ENCODE measurements around the gene IGLL1.
"Not testable (repeated sequence)": the region's sequence is repeated elsewhere in the genome, so short reads cannot be mapped to it uniquely, and the experiment has no call there.

IGLL1 gene

DNA sequence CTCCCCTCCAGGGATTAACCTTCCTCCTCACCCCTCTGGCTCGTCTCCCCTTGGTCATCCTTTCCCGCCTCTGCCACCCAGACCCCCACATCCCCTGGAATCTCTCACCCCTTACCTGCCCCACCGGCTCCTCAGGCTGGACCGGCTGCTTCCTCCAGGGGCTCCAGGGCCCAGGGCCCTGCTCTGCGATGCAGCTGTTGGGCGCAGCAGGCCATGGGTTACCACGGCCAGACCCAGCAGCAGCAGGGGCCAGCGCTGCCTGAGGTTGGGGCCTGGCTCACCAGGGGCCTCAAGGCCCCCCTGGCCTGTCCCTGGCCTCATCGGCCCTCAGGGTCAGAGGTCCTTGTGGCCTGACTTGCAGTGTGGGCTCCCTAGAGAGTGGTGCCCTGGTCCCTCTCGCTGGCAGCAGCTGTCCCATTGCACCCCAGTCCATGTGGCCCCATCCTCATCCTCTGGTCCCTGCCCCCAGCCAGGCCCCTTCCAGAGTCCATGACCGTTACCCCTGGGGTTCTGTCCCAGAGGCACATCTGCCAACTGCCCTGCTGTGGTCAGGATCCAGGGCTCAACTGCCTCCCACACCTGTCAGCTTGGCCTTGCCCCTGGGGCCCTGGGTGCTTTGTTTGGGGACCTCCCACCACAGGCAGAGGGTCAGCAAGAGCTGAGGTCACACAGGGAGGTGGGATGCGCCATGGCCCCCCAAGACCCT, at the start of gene IGLL1:
Gene IGLL1, minus strand, starts transcription at position 421 of the 706 bp plus-strand sequence. Its CDS starts 100 bp downstream, at position 321.
- DNase-seq, result no peak

DNA sequence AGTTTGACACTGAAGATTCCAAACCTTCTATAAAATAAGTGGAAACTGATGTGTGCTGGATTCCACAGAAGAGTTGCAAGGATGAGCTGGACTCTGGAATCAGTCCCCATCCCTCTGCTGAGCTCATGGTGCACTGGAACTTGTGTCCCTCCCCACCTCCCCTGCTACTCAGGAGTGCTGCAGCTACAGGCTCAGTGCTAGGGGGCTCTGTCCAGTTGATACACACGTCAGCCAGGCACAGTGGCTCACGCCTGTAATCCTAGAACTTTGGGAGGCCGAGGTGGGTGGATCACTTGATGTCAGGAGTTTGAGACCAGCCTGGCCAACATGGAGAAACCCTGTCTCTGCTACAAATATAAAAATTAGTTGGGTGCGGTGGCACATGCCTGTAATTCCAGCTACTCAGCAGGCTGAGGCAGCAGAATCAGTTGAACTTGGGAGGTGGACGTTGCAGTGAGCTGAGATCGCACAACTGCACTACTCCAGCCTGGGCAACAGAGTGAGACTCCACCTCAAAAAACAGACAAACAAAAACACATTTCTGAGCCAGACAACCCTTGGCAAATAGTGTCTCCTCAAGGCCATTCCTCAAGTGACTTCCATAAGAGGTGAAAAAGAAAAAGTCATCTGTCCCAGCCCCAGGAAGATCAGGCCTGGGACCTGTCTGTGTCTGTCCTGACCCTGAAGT, 48.1 kb upstream of the IGLL1 start:
- DNase-seq, result not testable (repeated sequence)

DNA sequence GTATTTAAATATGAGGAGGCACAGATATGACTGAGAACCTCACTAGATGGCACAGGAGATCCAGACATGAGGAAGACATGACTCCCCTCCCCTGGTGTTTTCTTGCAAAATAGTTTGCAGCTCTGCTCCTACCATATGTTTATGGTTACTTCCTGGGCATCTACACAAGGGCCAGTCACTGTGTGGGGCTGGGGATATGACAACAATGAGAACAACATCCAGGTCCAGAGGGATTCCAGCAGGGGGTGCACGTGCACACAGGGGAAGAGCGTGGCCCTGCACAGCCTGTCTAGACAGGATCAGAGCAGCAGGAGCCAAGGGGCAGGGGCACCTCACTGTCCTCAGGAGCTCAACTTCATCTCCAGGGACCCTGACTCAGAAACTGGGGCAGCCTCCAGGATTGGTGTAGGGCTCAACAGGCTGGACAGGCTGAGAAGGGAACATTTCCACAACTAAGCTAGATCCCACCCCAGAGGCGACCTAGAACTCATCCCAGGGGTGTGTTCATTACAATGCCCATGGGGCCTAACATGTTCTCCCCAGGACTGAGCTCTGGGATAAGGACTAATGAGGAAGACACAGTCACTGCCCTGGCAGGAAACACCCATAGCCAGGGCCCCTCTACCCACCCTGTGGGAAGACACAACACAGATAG, 47.4 kb upstream of the IGLL1 start:
- not testable (repeated sequence) for DNase-seq

DNA sequence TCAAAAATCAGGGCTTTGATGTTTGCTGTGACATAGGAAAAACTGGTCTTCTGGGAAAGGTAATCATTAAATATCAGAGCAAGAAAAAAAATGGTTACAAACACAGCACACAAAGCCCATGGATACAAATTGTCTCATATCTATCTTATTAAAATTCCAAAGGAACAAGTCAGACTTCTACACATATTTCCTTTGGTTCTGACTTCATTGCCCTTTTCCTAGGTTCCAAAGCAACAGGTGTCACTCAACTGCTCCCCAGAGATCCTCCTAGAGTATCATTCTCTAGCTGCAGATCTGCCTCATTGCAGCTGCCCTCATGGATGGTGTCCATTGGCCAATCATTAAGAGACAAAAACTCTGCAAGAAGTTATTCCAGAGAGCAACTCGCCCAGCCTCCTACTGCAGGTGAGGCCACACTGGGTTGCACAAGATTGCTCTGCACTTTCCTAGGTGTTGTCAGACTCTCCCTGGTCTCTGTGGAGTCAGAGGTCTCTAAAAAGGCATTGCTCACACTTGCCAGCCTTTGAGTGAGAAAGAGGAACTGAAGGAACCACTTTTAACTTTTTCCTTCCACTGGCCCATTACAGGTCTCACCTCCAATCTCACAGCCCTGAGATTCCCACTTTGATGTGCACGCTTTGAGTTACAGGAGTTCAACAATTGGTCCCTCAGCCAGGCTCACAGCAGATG, 46.3 kb upstream of the IGLL1 start:
- DNase-seq, result no peak

DNA sequence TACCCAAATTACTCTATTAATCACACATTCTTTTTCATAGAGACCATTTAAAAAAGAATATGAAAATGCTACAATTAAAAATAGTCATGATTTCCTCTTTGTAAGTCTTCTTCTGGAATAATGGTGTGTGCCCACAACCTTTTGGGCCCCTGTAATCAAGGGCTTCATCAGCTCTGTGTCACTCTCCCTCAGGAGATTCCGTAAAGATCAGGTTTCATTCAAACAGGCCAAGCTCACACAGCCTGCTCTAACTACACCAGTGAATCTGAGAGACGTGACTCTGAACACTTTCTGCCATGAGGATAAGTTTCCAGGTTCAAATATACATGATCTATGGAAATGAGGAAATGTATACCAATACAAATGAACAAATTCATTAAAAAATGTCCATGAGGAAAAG, 42.5 kb upstream of the IGLL1 start:
- no peak for DNase-seq

DNA sequence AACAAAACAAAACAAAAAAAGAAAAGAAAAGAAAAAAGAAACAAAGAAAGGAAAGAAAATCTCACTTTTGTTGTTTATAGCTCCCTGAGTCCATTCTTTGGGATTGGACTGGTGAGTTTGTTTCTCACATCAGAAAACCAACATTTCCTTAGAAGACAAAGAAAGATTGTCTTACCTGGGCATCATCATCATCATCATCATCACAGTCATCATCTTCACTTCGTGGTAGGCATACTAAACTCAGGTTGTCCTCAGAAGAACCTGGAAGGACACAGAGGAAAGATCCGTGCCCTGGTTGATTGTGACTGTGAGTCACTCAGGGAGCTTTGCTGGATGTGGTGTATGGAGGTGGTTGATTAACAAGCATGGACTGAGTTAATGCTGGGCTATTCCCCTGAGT, 41.8 kb upstream of the IGLL1 start:
- not testable (repeated sequence) for DNase-seq

DNA sequence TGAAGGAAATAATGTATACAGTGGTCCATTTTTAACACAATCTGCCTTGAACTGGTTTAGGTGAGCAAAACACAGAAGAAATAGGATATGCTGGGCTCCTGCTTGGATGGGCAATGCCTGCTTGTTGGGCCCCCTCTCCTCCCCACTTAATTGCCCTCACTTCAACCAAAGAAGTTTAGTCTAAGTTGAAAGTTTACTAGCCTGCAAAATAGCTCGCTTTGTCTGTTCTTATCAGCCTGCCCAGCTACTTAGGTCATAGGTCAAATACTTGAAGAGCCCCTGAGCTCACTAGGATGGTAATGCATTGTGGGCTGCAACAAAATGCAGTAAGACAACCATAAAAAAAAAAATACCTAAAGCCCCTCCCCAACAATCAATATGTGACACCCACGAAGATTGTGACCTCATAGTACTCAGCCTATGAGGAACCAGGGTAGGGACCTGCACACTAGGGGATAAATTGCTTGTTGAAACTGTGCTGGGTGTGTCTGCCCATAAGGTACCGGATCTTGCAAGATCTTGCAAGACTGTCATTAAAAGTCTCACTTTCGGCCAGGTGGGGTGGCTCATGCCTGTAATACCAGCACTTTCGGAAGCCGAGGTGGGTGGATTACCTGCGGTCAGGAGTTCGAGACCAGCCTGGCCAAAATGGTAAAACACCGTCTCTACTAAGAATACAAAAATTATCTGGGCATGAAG, 41.1 kb upstream of the IGLL1 start:
- DNase-seq, result no peak

DNA sequence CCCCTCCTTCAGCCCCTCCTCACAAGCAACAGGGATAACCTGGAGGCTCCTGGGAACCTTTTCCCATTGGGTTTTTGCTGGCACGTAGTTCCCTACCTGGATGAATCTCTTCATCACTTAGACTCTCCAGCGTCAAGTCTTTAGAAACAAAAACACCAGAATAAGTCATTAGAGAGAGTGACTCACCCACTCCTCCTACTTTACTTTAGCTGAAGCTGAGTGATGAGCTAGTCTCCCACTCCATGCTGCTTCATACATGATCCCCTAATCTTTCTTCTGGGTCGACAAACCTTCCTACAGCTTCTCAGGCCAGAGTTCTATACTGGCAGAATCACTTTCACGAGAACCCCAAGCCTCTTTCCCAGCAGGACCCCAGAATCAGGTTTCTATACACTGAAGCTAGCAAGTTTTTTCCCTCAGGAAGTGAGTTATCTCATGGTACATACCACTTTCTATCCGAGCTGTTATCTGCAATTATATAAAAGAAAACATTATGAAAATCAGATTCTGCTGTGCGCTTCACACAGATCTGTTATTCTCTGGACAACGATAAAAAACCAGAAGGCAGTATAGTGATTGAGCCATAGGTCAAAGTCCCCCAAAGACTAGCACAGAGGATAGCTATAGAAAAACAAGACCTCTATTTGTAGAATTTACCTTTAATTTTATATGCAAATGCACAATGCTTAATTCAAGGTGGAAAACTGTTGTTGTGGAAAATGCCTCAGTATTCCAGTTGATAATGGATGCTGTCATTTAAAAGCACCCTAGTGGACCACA, 33.3 kb upstream of the IGLL1 start:
- no peak for DNase-seq

DNA sequence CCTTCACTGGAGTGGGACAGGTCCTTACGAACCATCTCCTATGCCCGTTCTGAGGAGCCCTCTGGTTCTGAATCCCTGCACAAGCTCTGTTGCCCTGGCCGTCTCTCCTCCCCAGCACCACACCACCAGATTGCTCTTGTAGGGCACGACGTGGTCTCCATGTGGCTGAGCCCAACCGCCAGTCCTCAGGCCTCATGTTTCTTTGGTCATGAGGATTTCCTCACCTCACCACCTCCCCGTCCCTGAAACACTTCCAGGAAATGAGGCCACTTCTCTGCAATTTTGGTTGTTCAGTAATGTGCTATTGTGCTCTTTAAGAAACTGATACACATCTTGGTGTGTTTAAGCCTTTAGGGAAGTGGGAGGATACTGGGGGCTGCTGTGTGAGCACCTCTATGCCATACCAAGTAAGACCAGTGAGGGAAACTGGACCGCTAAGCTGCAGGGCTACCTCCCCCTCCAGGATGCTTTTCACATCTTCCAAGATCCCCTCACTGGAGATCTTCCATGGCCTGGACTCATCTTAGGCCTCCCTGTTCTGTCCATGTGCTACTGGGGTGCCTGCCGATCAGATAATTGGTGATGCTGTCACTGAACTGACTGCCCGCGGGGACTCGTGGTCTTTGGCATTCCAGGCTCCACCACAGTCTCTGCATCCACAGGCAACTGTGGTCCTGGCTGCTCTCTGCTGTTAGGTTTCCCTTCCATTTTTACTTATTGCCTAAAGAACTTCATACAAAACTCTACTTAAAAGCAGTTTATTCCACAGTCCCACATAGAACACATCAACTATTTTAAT, 30.1 kb upstream of the IGLL1 start:
- no peak for DNase-seq

DNA sequence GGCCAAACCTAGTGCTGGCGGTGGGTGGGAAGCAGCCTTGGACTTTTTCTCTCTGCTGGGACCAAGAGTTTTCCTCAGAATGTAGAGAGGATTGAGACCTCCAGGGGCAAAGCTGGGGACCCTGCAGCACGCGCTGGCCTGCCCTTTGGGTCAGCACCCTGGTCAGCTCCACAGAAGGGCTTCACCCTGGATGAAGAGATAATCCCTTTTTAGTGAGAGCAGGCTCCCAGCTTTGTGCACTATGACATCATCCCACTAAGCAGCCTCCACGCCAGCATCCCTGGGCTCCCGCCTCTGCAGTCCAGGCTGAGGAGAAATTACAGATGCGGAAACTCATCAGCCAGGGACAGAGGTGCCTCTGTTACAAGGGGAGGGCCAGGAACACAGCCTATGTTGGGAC, 28.5 kb upstream of the IGLL1 start:
- DNase-seq, result no peak

DNA sequence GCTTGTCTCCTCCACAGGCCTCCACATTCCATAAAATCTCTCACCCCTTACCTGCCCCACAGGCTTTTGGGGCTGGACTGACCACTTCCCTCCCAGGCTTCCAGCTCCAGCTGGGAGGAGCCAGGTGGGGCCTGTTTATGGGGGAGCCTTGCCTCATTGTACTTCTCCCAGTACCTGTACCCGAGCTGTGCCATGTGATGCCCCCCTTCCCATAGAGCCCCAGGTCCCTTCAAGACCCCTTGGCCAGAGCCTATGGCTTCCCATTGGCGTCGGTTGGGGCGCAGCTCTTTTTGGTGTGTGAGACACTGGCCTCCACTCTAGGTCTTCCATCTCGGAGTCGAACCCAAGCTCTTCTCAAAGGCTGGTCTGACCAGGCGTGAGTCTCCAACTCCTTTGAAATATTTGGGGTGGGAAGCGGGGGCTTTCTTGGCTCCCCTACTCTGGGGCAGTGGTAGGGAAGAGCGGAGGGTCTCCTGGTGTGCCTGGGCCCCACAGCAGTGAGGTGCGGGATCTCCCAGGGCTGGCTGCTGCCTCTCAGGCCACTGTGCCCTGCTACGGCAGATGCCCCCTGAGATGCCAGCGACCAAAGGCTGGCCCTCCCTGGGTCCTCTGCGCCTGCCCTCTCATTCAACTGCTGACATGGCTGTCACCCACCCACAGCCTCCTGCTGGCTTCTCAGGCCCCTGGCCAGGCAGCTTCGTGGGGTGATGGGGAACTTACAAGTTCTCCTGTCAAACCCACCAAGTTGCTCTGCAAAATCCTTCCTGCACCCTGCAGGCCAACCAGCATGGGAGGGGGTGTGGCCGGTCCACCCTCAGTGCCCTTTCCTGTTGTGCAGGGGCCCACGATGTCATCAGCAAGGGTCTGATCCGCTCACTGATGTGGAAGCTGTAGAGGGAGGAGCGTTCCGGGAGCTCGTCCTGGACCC, 26.4 kb upstream of the IGLL1 start:
- DNase-seq, result no peak

DNA sequence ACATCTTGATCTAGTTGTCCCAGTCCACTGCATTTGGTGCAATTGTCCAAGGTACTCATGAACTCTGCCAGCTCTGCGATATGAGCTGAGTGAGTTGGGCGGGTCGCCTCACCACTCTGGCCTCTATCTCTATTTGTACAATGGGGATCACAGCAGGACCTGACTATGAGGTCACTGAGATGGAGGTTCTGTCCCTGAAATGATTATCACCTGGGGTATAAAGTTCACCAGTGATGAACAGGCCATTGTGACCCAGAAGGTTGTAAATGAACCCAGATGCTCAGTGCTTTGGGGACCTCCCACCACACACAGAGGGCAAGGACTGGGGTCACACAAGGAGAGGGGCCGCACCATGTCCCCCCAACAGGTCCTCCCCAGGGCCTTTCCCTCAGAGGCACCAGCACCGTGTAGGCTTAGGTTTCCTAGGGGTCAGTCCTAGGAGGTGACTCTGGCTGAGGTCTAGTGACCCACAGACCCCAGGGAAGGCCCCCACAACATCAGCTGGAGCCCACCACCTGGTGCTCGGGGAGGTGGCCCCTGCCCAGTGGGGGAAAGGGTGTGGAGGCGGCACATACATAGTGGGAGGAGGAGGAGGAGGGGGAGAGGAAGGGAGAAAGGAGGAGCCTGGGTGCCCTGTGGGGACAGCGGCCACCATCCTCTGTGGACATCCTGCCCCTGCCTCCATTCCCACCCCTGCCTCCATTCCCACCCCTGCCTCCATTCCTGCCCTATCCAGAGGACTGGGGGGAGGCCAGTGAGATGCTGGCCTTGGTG, 25.0 kb upstream of the IGLL1 start:
- no peak for DNase-seq

DNA sequence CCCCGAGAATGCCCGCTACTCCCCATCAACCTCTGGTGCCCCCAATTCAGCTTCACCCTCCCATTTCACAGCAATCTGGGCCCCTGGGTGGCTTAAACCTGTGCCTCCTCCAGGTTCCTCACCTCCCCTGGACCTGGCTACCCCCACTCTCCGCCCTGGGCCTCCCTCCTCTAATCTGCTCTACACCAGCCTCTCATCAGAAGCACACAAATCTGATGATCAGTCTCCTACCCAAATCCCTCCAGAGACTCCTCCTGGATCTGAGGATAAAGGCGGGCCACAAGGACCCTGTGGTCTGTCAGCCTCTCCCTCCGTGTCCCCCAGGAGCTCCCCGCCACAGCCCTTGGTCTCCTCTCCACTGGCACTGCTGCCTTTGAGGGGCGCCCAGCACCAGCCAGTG, 23.2 kb upstream of the IGLL1 start:
- DNase-seq, result no peak

DNA sequence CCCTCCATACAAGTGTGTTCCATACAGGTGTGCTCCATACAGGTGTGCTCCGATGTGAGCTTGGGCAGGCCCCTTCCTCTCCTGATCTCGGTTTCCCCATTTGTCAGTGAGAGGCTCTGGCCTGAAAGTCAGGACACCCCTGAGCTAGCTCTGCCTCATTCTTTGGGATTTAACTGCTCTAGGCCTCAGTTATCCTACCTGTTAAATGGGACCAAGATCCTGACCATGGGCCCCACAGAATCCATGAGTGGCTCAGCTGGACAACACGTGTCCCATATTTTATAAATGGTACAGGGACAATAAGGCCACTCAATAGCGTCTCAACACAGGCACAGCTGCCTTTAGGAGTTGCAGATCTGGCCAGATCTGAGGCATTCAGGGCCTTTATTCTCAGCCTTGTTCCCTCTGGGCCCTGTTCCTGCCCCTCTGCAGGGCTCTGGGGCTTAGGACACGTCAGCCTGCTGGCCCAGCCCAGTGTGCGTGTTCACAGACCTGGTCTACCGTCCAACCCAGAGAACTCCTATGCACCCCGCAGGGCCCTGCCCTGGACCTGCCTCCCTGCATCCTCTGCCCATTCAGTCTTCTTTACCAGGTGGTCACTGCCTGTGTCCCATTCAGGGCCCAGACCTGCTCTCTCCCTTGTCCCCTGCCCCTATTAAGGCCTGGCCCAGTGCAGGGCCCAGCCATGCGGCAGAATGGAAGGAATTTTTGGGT, 18.9 kb upstream of the IGLL1 start:
- no peak for DNase-seq

DNA sequence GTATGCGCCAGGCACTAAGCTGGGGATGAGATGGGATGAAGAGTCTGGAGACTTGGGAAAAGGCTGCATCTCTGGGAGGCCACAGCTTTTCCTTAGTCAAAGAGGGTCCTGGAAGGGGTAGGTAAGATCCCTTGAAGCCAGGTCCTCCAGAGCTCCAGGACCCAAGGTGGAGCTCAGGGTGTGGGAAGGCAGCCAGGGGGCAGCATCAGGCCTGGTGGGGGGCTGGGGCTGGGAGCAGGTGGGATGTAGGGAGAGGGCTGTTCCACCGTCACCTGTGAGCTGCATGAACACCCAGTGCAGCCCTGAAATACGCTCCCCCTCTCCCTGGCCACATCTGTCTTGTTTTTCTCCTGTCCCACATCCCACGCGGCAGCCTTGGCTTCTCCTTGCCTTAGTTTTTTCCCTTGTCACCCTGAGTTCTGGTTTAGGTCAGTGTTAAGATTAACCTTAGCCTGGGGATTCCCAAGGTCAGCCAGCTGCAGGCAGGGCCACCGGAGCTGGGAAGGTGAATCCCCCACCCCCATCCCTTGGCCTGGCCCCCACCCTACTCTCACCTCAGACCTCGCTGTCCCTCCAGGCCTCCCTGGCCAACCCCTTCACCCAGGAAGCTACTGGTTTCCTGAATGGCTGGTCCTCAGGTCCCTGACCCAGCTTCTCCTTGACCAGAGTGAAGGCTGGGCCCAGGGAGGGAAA, 17.6 kb upstream of the IGLL1 start:
- DNase-seq, result not testable (repeated sequence)

DNA sequence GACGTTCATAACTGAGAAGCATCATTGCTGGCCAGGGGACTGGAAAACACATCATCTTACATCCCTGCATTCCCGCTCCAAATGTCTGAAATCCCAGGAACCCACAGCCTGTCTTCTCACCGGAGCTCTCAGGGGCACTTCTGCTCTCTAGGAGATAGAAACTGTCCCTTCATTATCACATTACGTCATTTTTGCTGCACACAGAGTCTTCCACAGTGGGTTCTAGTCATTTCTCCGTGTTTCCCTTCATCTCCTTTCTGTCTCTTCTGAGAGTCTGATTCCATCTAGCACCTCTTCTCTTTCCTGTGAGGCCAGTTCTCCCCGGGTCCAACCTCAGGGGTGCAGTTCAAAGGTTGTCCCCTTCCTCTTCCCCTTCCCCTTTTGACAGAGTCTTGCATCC, 15.8 kb upstream of the IGLL1 start:
- DNase-seq, result not testable (repeated sequence)

DNA sequence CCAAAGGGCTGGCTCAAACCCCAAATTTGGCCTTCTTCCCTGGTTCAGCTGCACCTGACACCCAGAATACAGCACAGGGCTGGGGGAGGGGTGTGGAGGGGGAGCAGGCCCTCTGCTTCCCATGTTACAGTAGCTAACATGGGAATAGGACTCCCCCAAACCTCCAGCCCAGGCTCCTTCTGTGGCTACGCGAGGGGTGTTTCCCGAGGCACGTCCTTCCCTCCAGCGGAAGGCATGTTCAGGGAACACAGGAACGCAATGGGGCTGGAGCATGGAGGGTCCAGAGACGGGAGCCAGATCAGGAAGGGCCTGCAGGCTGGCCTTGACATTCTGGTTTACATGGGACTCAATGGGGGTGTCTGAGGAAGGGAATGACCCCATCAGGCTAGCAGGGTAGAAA, 11.8 kb upstream of the IGLL1 start:
- no peak for DNase-seq

Data from cortex of kidney (tissue), 1 donor.